Prostate gland (tissue), 2 donors: ENCODE results near the gene TUBB8B.
"Not testable (repeated sequence)": the region's sequence is repeated elsewhere in the genome, so short reads cannot be mapped to it uniquely, and the experiment has no call there.

Experiments used
- POLR2A ChIP-seq: fragments of 450-650 bp; IDR thresholded peaks from one replicate; pipeline ENCODE4 v1.6.1; 2016; ENCODE audit warnings: antibody characterized with exemption, mild to moderate bottlenecking
- POLR2AphosphoS5 ChIP-seq: sonication (generic); formaldehyde crosslinking; IDR thresholded peaks from one replicate; pipeline ENCODE4 v1.6.1; 2017; ENCODE audit warnings: antibody characterized with exemption
- TF ChIP-seq, protein P1 (sequence below), 4 experiments: fragments of 200-600 bp in 2 of 4; fragments of 450-650 bp in 2 of 4; sonication (generic) in 2 of 4; IDR thresholded peaks; 1 replicate in 3 of 4; 2 replicates in 1 of 4; pipeline ENCODE4 v1.5.1; 2016 to 2019; ENCODE audit warnings: antibody characterized with exemption in 4 of 4, mild to moderate bottlenecking in 2 of 4, moderate library complexity in 2 of 4

DNA sequence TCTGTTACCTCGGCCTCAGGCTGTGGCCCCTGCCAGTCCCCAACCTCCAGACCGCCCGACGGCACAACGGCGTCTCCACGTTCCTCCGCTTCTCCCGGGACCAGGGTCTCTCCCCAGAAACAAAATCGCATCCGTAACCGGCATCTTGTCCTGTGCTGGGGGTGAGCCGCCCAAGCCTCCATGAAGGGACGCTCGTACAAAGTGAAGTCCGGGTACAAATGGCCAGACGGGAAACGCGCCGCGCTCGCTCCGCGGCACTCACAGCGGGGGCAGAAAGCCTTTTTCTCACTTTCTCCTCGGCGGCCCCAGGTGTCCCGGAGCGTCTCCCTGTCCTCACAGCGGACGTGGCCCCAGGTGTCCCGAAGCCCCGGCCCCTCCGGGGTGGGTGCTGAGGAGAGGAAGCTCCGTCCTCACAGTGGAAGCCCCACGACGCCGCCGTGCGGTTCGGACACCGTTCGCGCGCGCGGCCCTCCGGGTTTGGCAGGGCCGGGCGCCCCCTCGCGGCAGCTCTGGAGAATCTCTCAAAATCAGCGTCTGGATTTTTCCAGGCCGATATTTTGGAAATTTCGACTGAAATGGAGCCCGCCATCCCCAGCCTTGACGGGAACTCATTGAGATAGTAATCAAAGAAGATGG is 26.2 kb upstream of the TUBB8B start:
- TF ChIP-seq POLR2A, POLR2AphosphoS5: not testable (repeated sequence)
- TF ChIP-seq, protein P1, sequence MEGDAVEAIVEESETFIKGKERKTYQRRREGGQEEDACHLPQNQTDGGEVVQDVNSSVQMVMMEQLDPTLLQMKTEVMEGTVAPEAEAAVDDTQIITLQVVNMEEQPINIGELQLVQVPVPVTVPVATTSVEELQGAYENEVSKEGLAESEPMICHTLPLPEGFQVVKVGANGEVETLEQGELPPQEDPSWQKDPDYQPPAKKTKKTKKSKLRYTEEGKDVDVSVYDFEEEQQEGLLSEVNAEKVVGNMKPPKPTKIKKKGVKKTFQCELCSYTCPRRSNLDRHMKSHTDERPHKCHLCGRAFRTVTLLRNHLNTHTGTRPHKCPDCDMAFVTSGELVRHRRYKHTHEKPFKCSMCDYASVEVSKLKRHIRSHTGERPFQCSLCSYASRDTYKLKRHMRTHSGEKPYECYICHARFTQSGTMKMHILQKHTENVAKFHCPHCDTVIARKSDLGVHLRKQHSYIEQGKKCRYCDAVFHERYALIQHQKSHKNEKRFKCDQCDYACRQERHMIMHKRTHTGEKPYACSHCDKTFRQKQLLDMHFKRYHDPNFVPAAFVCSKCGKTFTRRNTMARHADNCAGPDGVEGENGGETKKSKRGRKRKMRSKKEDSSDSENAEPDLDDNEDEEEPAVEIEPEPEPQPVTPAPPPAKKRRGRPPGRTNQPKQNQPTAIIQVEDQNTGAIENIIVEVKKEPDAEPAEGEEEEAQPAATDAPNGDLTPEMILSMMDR (IDR thresholded peaks at IDR 0.05) = peak in 1 of 4 experiments; percentile 10
